OCI-LY3 (cell line): ENCODE measurements around the gene PBRM1.

Source experiments
- H2AFZ ChIP-seq: fragments of 200-600, 300-600 bp; shearing (Covaris generic); 2 replicates; pipeline ENCODE4 v1.6.0; 2014; ENCODE audit warnings: antibody characterized with exemption, low read depth, low read length
- H3K27ac ChIP-seq: fragments of 200-600, 300-600 bp; sonication (generic); 2 replicates; pipeline ENCODE4 v1.5.1; 2014; ENCODE audit warnings: mild to moderate bottlenecking, low read length, moderate library complexity, mixed read lengths
- H3K27me3 ChIP-seq: fragments of 200-600, 300-600 bp; sonication (generic); 2 replicates; pipeline ENCODE4 v1.6.1; 2014; ENCODE audit warnings: low read depth, low read length, mixed read lengths
- H3K36me3 ChIP-seq: fragments of 200-600, 300-600 bp; sonication (generic); replicated peaks from 2 replicates; pipeline ENCODE3; 2014; ENCODE audit warnings: low read depth, low read length, mixed read lengths
- H3K4me1 ChIP-seq: fragments of 300-600, 200-600 bp; sonication (generic); 2 replicates; pipeline ENCODE4 v1.6.1; 2014; ENCODE audit warnings: low read length, mixed read lengths
- H3K4me2 ChIP-seq: fragments of 200-600, 300-600 bp; sonication (generic); 2 replicates; pipeline ENCODE4 v1.6.1; 2014; ENCODE audit warnings: low read length, mixed read lengths
- H3K4me3 ChIP-seq: fragments of 300-600, 200-600 bp; sonication (generic); 2 replicates; pipeline ENCODE4 v1.5.1; 2014; ENCODE audit warnings: antibody characterized with exemption, mild to moderate bottlenecking, low read length, moderate library complexity
- H3K79me2 ChIP-seq: fragments of 300-600, 200-600 bp; shearing (Covaris generic); 2 replicates; pipeline ENCODE4 v1.6.1; 2014; ENCODE audit warnings: mild to moderate bottlenecking, low read length, mixed read lengths
- H3K9ac ChIP-seq: fragments of 300-600, 200-600 bp; shearing (Covaris generic); 2 replicates; pipeline ENCODE4 v1.6.0; 2014; ENCODE audit warnings: mild to moderate bottlenecking, low read length, moderate library complexity
- H3K9me3 ChIP-seq: fragments of 200-600, 300-600 bp; shearing (Covaris generic); 2 replicates; pipeline ENCODE4 v1.6.1; 2014; ENCODE audit warnings: low read length, mixed read lengths; ENCODE audit not compliant: insufficient read depth
- H4K20me1 ChIP-seq: fragments of 200-600, 300-600 bp; sonication (generic); 2 replicates; pipeline ENCODE4 v1.6.1; 2016; ENCODE audit warnings: low read length, mixed read lengths; ENCODE audit not compliant: insufficient read depth
- EZH2phosphoT487 ChIP-seq: fragments of 200-600 bp; shearing (Covaris generic); IDR thresholded peaks from 2 replicates; pipeline ENCODE4 v1.6.1; 2018; ENCODE audit warnings: antibody characterized with exemption, mixed run types, low read depth
- TF ChIP-seq, protein P1 (sequence below): fragments of 200-600, 300-600 bp; sonication (generic); IDR thresholded peaks from 2 replicates; pipeline ENCODE4 v1.5.1; 2014; ENCODE audit warnings: antibody characterized with exemption, low read length, low read depth

The PBRM1 gene

DNA sequence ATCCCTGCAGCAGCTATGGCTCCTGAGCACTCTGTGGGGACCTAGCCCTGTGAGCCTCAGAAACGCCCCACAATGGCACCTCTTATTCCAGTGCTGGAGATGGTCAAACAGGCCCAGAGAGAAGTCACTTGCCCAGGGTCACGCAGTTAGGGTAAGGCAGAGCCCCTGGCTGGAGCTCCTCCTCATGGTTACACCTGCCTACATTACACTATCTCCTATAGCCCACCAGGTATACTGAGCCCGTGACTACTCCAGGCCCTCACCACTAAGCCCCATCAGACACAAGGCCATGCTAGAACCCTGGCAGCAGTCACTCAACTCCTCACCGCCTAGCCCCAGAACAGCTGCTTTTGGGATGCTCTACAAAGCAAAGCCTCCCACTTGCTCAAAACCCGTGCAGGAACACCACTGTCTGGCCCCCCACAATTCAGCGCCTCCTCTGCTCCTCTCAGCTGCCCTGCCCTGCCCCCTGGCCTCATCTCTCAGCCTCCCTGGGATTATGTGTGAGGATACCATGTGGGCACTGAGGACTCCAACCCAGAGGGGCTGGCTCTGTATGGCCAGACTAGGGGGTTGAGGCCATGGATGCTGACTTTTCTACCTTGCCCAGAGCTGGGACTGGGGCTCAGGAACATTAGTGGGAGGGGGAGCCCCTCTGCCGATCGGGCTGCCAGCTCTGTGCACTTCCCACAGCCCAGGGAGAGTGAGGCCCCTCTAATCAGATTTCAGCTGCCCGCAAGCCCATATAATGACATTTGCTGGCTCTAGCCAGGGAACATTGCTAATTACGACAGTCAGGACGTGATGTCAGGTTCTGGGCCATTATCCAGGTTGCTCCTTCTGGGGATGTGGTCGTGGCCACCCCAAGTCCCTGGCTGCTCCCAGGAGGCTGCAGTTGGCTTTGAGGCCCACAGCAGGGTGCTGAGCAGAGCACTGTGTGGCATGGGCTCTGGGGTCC is 156.1 kb downstream of the PBRM1 start:
- H3K9me3 ChIP-seq: no peaks in the 10 kb centered on the region
- TF ChIP-seq, protein P1, sequence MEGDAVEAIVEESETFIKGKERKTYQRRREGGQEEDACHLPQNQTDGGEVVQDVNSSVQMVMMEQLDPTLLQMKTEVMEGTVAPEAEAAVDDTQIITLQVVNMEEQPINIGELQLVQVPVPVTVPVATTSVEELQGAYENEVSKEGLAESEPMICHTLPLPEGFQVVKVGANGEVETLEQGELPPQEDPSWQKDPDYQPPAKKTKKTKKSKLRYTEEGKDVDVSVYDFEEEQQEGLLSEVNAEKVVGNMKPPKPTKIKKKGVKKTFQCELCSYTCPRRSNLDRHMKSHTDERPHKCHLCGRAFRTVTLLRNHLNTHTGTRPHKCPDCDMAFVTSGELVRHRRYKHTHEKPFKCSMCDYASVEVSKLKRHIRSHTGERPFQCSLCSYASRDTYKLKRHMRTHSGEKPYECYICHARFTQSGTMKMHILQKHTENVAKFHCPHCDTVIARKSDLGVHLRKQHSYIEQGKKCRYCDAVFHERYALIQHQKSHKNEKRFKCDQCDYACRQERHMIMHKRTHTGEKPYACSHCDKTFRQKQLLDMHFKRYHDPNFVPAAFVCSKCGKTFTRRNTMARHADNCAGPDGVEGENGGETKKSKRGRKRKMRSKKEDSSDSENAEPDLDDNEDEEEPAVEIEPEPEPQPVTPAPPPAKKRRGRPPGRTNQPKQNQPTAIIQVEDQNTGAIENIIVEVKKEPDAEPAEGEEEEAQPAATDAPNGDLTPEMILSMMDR: no peak
- no peak for TF ChIP-seq EZH2phosphoT487
- no peak overlapping the region for H2AFZ ChIP-seq
- peaks cover 15% of the 10 kb centered on the region for H3K4me1 ChIP-seq
- H3K79me2 ChIP-seq: peaks cover 35% of the 10 kb centered on the region
- no peaks in the 10 kb centered on the region for H3K27me3 ChIP-seq
- H3K4me3 ChIP-seq: no peak overlapping the region
- no peak overlapping the region for H3K9ac ChIP-seq
- H4K20me1 ChIP-seq: peaks cover 23% of the 10 kb centered on the region
- H3K27ac ChIP-seq: no peak overlapping the region
- H3K4me2 ChIP-seq: no peak overlapping the region
- peaks cover 26% of the 10 kb centered on the region for H3K36me3 ChIP-seq

DNA sequence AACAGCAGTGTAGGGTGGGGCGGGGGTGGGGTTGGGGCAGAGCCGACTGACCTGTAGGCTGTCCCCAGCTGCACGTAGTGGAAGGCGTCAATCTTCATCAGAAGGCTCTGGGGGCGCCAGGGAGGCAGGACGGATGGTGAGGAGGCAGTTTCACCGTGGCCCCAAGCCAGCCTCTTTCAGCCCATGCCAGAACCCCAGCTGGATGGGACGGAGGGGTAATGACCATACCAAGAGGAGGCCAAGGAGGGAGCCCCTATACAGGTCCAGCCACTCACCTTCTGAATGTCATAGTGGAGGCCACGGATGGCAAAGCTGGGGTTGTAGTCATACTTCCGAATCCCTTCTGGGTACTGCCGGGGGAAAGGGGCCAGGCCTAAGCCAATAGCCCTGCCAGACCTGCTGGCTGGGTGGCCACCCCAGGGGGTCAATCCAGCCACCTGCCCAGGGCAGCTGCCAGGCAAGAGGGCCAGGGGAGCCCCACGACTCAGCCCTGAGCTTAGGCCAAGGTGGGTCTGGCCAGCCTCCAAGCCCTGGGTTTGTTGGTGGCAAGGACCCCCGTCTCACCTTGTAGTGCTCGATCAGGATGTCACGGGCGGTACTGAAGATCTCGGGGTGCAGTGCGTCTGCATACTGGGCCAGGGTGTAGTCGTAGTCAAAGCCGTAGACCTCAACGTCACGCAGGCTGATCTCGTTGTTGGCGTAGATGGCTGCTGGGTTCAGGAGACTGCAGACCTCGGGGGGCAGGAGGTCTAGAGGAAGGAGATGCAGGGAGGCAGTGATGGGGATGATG is 156.9 kb downstream of the PBRM1 start:
- H3K4me3 ChIP-seq: no peak overlapping the region
- H3K27ac ChIP-seq: no peak overlapping the region
- peaks cover 35% of the 10 kb centered on the region for H3K79me2 ChIP-seq
- no peak overlapping the region for H2AFZ ChIP-seq
- peaks cover 31% of the 10 kb centered on the region for H3K36me3 ChIP-seq
- H4K20me1 ChIP-seq: peaks cover 23% of the 10 kb centered on the region
- no peak overlapping the region for H3K4me2 ChIP-seq
- TF ChIP-seq EZH2phosphoT487: no peak
- TF ChIP-seq, protein P1: no peak
- no peak overlapping the region for H3K9ac ChIP-seq
- peaks cover 8% of the 10 kb centered on the region for H3K4me1 ChIP-seq
- no peaks in the 10 kb centered on the region for H3K9me3 ChIP-seq
- no peaks in the 10 kb centered on the region for H3K27me3 ChIP-seq

DNA sequence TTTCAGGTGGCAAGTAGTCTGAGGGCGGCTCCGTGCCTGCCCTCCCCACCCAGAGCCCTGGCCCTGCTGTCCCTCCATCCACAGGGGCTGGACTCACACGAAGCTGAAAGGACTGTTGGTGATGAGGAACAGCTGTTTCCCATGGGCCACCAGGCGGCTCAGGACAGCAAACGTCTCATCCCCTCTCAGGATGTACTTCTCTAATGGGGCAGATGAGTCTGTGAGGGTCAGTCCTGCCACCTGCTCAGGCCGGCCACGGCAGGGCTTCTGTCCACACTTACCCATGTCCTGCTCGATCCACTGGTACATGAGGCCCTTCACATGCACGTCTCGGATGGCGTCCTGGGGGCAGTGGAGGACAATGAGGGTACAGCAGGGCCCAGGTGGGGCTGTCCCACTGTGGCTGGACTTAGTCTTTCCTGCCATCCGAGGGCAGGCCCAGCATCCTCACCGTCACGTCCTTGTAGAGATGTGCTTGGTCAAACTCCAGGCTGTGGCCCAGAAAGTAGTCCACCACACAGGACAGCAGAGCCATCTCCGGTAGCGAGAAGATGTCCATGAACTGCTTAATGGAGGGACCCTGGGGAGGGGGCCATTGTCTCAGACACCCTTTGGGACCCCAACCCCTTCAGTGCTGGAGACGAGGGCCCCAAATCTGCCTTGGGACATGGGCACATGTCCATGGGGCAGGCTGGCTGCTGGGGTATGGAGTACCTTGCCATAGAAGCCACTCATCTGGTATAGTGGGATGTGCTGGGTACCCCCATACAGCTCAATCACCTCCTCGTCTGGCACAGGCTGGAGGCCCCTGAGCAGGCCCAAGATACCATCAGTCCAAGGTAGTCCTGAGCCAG is 157.8 kb downstream of the PBRM1 start:
- Histone ChIP-seq H3K4me1 (peaks cover 8% of the 10 kb centered on the region), H3K4me3 (no peak overlapping the region), H3K9ac (no peak overlapping the region)

More for the DNA sequence above, 157.8 kb downstream of the PBRM1 start:
- Histone ChIP-seq H4K20me1 (peaks cover 23% of the 10 kb centered on the region), H3K79me2 (peaks cover 30% of the 10 kb centered on the region), H3K9me3 (no peaks in the 10 kb centered on the region), H3K4me2 (no peak overlapping the region), H3K36me3 (peaks cover 33% of the 10 kb centered on the region), H3K27me3 (no peaks in the 10 kb centered on the region), H3K27ac (no peak overlapping the region), H2AFZ (no peak overlapping the region)
- TF ChIP-seq, protein P1: no peak
- no peak for TF ChIP-seq EZH2phosphoT487
